Measurements from ENCODE around the gene GBGT1.

- TF ChIP-seq CTCF (IDR thresholded peaks at IDR 0.05) (no peak), POLR2A (IDR thresholded peaks at IDR 0.05) (no peak)
These were observed 9.4 kb downstream of the GBGT1 start for GRCh38 chr9:133154097-133154989.
